ENCODE measurements around the gene GPRC5D. TPM values are rescaled to one million over a fixed set of nuclear protein-coding genes. Genes with fewer than 3 reads are reported as not detected.

GPRC5D gene
- polyA plus RNA-seq, 1 donor from 2014 or later: not detected

DNA sequence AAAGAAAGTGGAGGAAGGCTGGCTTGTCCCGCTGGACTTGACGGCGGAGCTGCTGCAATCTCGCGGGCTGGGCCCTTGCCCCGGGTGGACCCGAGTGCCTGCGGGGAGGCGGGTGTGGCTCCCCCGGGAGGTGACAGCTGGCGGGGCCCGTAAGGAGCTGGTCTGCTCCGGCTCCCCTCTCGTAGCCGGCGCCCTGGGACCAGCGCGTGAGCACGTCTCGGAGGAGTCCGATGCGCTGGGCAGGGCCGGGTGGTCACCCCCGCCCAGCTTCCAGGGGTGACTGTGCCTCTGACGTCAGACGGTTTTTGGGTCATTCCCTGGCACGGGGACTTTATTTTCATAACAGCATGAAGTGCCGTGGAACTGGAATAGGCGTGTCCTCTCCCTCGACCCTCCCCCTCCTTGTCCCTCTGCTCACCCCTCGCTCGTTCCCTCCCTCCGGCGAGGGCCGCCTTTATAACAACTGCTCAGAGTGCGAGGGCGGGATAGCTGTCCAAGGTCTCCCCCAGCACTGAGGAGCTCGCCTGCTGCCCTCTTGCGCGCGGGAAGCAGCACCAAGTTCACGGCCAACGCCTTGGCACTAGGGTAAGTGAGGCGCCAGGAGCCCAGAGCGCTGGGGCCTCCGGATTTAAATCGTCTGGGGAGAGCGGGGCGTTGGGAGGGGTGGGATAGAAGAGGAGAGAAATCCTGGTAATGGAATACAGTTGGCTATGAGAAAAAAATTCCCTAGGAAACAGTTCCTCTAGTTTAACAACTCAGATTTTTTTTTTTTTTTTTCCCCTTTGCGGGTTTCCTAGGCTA, 60.7 kb downstream of the GPRC5D start, which contains the start of gene GPRC5A:
Gene GPRC5A, plus strand, starts transcription at position 483 of the 801 bp plus-strand sequence. CDS start 16,688 bp downstream, outside the sequence.
- TF ChIP-seq SMC3 (conservative IDR thresholded peaks at IDR 0.05; ENCODE audit: poor library complexity): no peak
- TF ChIP-seq REST (IDR thresholded peaks at IDR 0.05; ENCODE audit: borderline replicate concordance): no peak
- TF ChIP-seq POLR2AphosphoS5 (IDR thresholded peaks at IDR 0.05): no peak
- no peak for TF ChIP-seq EP300 (conservative IDR thresholded peaks at IDR 0.05; ENCODE audit: poor library complexity, severe bottlenecking)
- no peak for TF ChIP-seq RAD21 (conservative IDR thresholded peaks at IDR 0.05)
- TF ChIP-seq EZH2 (IDR thresholded peaks at IDR 0.05; ENCODE audit: borderline replicate concordance, insufficient read depth, low read length, poor library complexity, severe bottlenecking): no peak
- TF ChIP-seq CTCF (IDR thresholded peaks at IDR 0.05; ENCODE audit: poor library complexity, severe bottlenecking): no peak
- TF ChIP-seq MXI1 (conservative IDR thresholded peaks at IDR 0.05; ENCODE audit: poor library complexity, severe bottlenecking): no peak
- no peak for TF ChIP-seq TAF1 (IDR thresholded peaks at IDR 0.05; ENCODE audit: low read depth)
- Histone ChIP-seq H2AFZ (ENCODE audit: low read depth, low read length) (no peak within 1 kb of the TSS), H3K4me2 (ENCODE audit: low read length) (no peak within 1 kb of the TSS), H3K4me3 (ENCODE audit: low read length) (peak within 1 kb of the TSS; percentile 62), H3K27me3 (ENCODE audit: insufficient read depth, low read depth, low read length) (peaks cover 22% of the 10 kb centered on the region), H3K9me2 (ENCODE audit: insufficient read depth, low read length) (no peaks in the 10 kb centered on the region), H3F3A (ENCODE audit: insufficient read depth, low read length, poor library complexity, severe bottlenecking) (no peaks in the 10 kb centered on the region), H3K27ac (ENCODE audit: low read length) (no peak within 1 kb of the TSS), H3K79me2 (replicated peaks; ENCODE audit: insufficient read depth, low read length) (no peaks in the 10 kb centered on the region), H3K9me3 (ENCODE audit: low read length) (no peaks in the 10 kb centered on the region), H3K9ac (ENCODE audit: low read length) (no peak within 1 kb of the TSS), H3K36me3 (ENCODE audit: insufficient read depth, low read length) (no peaks in the 10 kb centered on the region), H4K20me1 (ENCODE audit: insufficient read depth) (no peaks in the 10 kb centered on the region)

Small RNA genes lying within 50 kb of the gene (small RNA-seq; reads per million reads assigned to genes)
- 0 reads per million in 3 experiments for gene RF00604

Other genes with a start within 250 kb of the GPRC5D start
- gene CDKN1B, start 234.8 kb downstream of the GPRC5D start, polyA plus RNA-seq: 106 and 107 TPM in 2 replicates
- gene APOLD1, start 166.5 kb downstream of the GPRC5D start, polyA plus RNA-seq: 0.38 and 1.1 TPM in 2 replicates
- 89.0 and 97.6 TPM in 2 replicates for gene DDX47, start 138.8 kb downstream of the GPRC5D start, polyA plus RNA-seq
- gene GPRC5A, start 60.6 kb downstream of the GPRC5D start, polyA plus RNA-seq: 0.09 TPM in 1 of 2 replicates, not detected in the other
- 1.2 and 2.0 TPM in 2 replicates for gene HEBP1, start 48.1 kb upstream of the GPRC5D start, polyA plus RNA-seq
- 20.5 and 21.1 TPM in 2 replicates for gene FAM234B, start 92.2 kb upstream of the GPRC5D start, polyA plus RNA-seq
- 0.17 and 3.2 TPM in 2 replicates for gene GSG1, start 151.5 kb upstream of the GPRC5D start, polyA plus RNA-seq
- gene EMP1, start 244.6 kb upstream of the GPRC5D start, polyA plus RNA-seq: 0.22 and 0.33 TPM in 2 replicates

All from neural cell (in vitro differentiated cells).